ENCODE results near the gene CCDC28B. TPM values are rescaled to one million over a fixed set of nuclear protein-coding genes. Genes with fewer than 3 reads are reported as not detected.

The CCDC28B gene
- total RNA-seq, 2 experiments from 2014 or later: 27.0 to 27.7 TPM

DNA sequence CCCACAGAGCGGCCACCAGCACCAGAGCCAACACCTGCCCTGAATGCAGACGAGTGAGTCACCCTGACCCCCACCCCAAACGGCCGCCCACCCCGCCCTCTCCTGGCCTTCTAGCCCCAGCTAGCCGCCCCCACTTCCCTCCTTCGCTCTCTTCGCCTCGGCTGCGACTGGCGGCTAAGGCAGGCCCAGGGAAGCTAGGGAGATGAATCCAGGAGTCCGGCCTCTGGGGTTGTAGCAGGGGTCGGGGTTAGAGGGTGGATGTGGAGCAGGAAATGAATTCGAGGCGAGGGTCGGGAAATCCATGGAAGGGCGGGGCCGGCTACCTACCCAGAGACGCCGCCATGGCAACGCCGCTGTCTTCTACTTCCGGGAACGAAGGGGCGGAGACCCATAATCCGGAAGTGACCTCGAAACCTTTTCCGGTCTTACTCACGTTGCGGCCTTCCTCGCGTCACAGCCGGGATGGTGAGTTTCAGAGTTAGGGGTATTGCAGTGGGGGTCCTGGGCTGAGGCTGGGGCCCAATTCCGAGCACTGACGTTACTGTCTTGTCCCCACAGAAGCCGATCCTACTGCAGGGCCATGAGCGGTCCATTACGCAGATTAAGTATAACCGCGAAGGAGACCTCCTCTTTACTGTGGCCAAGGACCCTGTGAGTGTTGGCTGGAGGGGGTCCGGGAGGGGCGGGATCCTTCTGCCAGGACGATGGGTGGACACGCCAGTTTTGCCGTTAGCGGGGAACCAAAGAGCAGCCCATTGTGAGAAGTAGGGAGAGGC lies 21.8 kb downstream of the CCDC28B start, which contains the start of the genes EIF3I and TMEM234:
TSS of gene EIF3I (plus strand) at position 428 of the 776 bp plus-strand sequence. CDS start at position 463, 35 bp downstream.
TSS of gene TMEM234 (minus strand) at position 374 of the 776 bp plus-strand sequence. CDS start at position 343, 31 bp downstream.
- ChIA-PET CTCF (interaction anchor here (2.3 kb wide), 1 partner anchor 27 kb away, joined by 12 read pairs; no protein-coding TSS in a partner anchor), POLR2A (interaction anchor here (0.7 to 2.1 kb wide), 6 partner anchors 10 to 215 kb away, joined by 3 to 8 read pairs (median 4); partner anchors contain the start of gene MARCKSL1)
- DNase-seq: peak; percentile 96
- Mint-ChIP-seq H3K27me3 (no peaks in the 10 kb centered on the region), H3K4me3 (peak within 1 kb of the TSS; percentile 96), H3K9me3 (no peaks in the 10 kb centered on the region), H3K36me3 (ENCODE audit: low read depth) (peaks cover 27% of the 10 kb centered on the region), H3K27ac (peak within 1 kb of the TSS; percentile 98), H3K4me1 (ENCODE audit: low read depth) (peaks cover 33% of the 10 kb centered on the region)
- ATAC-seq: peak; percentile 95
- intact Hi-C loops (cut with micrococcal nuclease): no loop called here
- TF ChIP-seq, protein P1, sequence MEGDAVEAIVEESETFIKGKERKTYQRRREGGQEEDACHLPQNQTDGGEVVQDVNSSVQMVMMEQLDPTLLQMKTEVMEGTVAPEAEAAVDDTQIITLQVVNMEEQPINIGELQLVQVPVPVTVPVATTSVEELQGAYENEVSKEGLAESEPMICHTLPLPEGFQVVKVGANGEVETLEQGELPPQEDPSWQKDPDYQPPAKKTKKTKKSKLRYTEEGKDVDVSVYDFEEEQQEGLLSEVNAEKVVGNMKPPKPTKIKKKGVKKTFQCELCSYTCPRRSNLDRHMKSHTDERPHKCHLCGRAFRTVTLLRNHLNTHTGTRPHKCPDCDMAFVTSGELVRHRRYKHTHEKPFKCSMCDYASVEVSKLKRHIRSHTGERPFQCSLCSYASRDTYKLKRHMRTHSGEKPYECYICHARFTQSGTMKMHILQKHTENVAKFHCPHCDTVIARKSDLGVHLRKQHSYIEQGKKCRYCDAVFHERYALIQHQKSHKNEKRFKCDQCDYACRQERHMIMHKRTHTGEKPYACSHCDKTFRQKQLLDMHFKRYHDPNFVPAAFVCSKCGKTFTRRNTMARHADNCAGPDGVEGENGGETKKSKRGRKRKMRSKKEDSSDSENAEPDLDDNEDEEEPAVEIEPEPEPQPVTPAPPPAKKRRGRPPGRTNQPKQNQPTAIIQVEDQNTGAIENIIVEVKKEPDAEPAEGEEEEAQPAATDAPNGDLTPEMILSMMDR (IDR thresholded peaks at IDR 0.05): no peak

DNA sequence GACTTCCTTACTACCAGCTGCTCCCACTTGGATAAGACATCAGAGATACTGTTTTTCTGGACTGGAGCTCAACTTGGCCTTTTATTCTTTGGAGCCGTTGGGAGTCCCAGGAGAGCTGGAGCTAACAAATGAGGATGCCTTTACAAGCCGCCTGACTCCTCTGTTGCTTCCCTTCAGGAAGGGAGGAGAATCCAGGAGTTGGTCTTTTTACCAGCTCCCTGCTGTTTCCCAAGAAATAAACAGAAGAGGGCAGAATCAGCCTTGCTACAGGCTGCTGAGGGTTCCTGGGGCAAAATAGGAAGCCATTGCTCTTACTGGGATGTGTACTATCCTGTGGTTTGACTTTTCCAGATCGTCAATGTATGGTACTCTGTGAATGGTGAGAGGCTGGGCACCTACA lies 23.3 kb downstream of the CCDC28B start:
- H3K27me3 Mint-ChIP-seq: no peaks in the 10 kb centered on the region
- intact Hi-C loops (cut with micrococcal nuclease): no loop called here
- ChIA-PET POLR2A (interaction anchor here (0.8 to 2.1 kb wide), 8 partner anchors 9 to 113 kb away, joined by 3 to 8 read pairs (median 4); partner anchors contain the start of genes CCDC28B, LCK and MARCKSL1), CTCF (interaction anchor here (0.6 to 1.4 kb wide), 4 partner anchors 17 to 112 kb away, joined by 3 to 5 read pairs (median 3); partner anchors contain the start of gene MARCKSL1)
- peaks cover 40% of the 10 kb centered on the region for H3K36me3 Mint-ChIP-seq (ENCODE audit: low read depth)
- DNase-seq (no peak), ATAC-seq (no peak)
- H3K4me3 Mint-ChIP-seq: peak overlapping the region; percentile 96
- TF ChIP-seq, protein P1 (IDR thresholded peaks at IDR 0.05): no peak
- H3K9me3 Mint-ChIP-seq: no peaks in the 10 kb centered on the region
- peak overlapping the region; percentile 98 for H3K27ac Mint-ChIP-seq
- peaks cover 33% of the 10 kb centered on the region for H3K4me1 Mint-ChIP-seq (ENCODE audit: low read depth)

DNA sequence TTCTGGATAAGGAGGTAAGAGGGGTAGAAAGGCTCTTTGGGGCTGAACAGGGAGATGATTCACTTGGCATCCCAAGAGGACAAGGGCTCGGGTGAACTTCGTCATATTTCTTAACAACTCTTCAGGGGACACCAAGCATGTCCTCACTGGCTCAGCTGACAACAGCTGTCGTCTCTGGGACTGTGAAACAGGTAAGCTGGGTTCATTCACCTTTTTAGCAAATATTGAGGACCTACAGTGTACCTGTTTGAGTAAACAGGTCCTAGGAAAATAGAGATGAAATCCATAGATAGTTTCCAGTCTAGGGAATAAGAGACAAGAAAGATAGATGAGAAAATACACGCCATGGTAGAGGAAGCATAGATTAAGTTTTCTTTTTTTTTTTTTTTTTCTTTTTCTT lies 23.9 kb downstream of the CCDC28B start:
- Mint-ChIP-seq H3K36me3 (ENCODE audit: low read depth) (peaks cover 45% of the 10 kb centered on the region), H3K27me3 (no peaks in the 10 kb centered on the region), H3K27ac (peak overlapping the region; percentile 98), H3K9me3 (no peaks in the 10 kb centered on the region), H3K4me1 (ENCODE audit: low read depth) (peaks cover 33% of the 10 kb centered on the region), H3K4me3 (peak overlapping the region; percentile 96)
- ChIA-PET CTCF (interaction anchor here (1.4 to 1.9 kb wide), 3 partner anchors 8 to 112 kb away, joined by 3 to 5 read pairs (median 4); partner anchors contain the start of gene MARCKSL1), POLR2A (interaction anchor here (0.9 to 2.1 kb wide), 4 partner anchors 16 to 112 kb away, joined by 4 to 8 read pairs (median 4); partner anchors contain the start of gene MARCKSL1)
- intact Hi-C loops (cut with micrococcal nuclease): no loop called here
- TF ChIP-seq, protein P1 (IDR thresholded peaks at IDR 0.05): no peak
- no peak for DNase-seq
- ATAC-seq: no peak

DNA sequence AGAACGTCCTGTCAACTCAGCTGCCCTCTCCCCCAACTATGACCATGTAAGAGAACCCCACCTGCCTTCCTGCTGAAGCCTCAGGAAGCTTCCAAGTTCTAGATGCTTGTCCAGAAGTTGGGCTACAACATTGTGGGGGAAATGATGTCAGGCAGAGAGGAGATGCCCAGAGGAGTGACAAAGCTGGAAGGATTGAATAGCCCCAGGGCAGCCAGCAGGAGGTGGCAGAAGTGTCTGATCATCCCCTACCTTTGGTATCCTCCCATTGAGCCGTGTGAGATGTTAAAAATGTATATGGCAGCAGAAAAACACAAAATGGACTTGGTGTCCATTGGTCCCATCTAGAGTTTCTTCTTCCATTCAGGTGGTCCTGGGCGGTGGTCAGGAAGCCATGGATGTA lies 28.4 kb downstream of the CCDC28B start:
- peaks cover 14% of the 10 kb centered on the region for H3K4me1 Mint-ChIP-seq (ENCODE audit: low read depth)
- ATAC-seq (no peak), DNase-seq (no peak)
- POLR2A ChIA-PET: interaction anchor here (1.0 to 2.3 kb wide), 3 partner anchors 12 to 42 kb away, joined by 4 to 16 read pairs (median 7); no protein-coding TSS in a partner anchor
- no peaks in the 10 kb centered on the region for H3K27me3 Mint-ChIP-seq
- no peaks in the 10 kb centered on the region for H3K9me3 Mint-ChIP-seq
- intact Hi-C loops (cut with micrococcal nuclease): no loop called here
- TF ChIP-seq, protein P1 (IDR thresholded peaks at IDR 0.05): no peak
- peaks cover 37% of the 10 kb centered on the region for H3K36me3 Mint-ChIP-seq (ENCODE audit: low read depth)
- CTCF ChIA-PET: interaction anchor here (1.2 to 3.2 kb wide), 5 partner anchors 11 to 20 kb away, joined by 3 to 17 read pairs (median 9); no protein-coding TSS in a partner anchor
- peak overlapping the region; percentile 16 for H3K27ac Mint-ChIP-seq
- H3K4me3 Mint-ChIP-seq: no peak overlapping the region
